GM10248 (cell line): ENCODE data around the gene KAZN.

Experiments used
- CTCF ChIA-PET: fragments of 300-600 bp; sonication (Branson Sonifier 250); formaldehyde crosslinking; extraction: SDS; loops from one replicate; lab custom pipeline; 2021; ENCODE audit warnings: antibody characterized with exemption; lab: Yijun Ruan, JAX
- POLR2A ChIA-PET: fragments of 350-650 bp; sonication (Branson Sonifier 250); formaldehyde crosslinking; extraction: SDS; loops from one replicate; lab custom pipeline; 2020; ENCODE audit warnings: antibody characterized with exemption; lab: Yijun Ruan, JAX
- DNase-seq: peaks from one replicate; pipeline ENCODE4 v3.0.0; 2012; ENCODE audit errors: extremely low spot score
- CTCF ChIP-seq: IDR thresholded peaks from 2 replicates; pipeline ENCODE4 v1.5.1; 2012; ENCODE audit warnings: mild to moderate bottlenecking, low read depth; ENCODE audit errors: extremely low read depth, missing control alignments, control extremely low read depth

The KAZN gene

GRCh38 chr1:15122331-15122730, 523.8 kb downstream of the KAZN start:
- TF ChIP-seq CTCF: no peak
- DNase-seq: no peak
- POLR2A ChIA-PET: no interaction called here
- CTCF ChIA-PET: interaction anchor here (1.4 kb wide), 1 partner anchor 149 kb away, joined by 5 read pairs; no protein-coding TSS in a partner anchor

GRCh38 chr1:15123270-15123669, 524.8 kb downstream of the KAZN start:
- TF ChIP-seq CTCF: no peak
- ChIA-PET CTCF (interaction anchor here (1.0 to 1.4 kb wide), 2 partner anchors 149 to 157 kb away, joined by 3 to 5 read pairs; no protein-coding TSS in a partner anchor), POLR2A (no interaction called here)
- no peak for DNase-seq

GRCh38 chr1:15123925-15124324, 525.4 kb downstream of the KAZN start:
- TF ChIP-seq CTCF: no peak
- ChIA-PET POLR2A (no interaction called here), CTCF (interaction anchor here (1.0 to 1.4 kb wide), 2 partner anchors 148 to 157 kb away, joined by 3 to 5 read pairs; no protein-coding TSS in a partner anchor)
- no peak for DNase-seq

GRCh38 chr1:15124362-15125100, 526.0 kb downstream of the KAZN start:
- TF ChIP-seq CTCF: no peak
- ChIA-PET CTCF (interaction anchor here (1.0 to 2.0 kb wide), 2 partner anchors 156 to 181 kb away, joined by 3 to 5 read pairs; no protein-coding TSS in a partner anchor), POLR2A (no interaction called here)
- no peak for DNase-seq

- CTCF ChIA-PET: interaction anchor here (1.0 to 4.2 kb wide), 4 partner anchors 10 to 180 kb away, joined by 3 to 65 read pairs (median 16); no protein-coding TSS in a partner anchor
- POLR2A ChIA-PET: no interaction called here
- no peak for DNase-seq
- TF ChIP-seq CTCF: no peak
Measured at GRCh38 chr1:15125101-15125745, 526.7 kb downstream of the KAZN start.

- ChIA-PET POLR2A (no interaction called here), CTCF (interaction anchor here (0.8 to 4.2 kb wide), 28 partner anchors 8 to 303 kb away, joined by 3 to 65 read pairs (median 5); partner anchors contain the start of gene TMEM51)
- no peak for DNase-seq
- no peak for TF ChIP-seq CTCF
Measured at GRCh38 chr1:15128077-15128476, 529.6 kb downstream of the KAZN start.
